GM04503 (cell line): ENCODE measurements around the gene ITPK1.
A peak's percentile ranks its signal among the peaks of the same experiment; 100 is the strongest.

Experiments
- DNase-seq: peaks from one replicate; pipeline ENCODE4 v3.0.0-alpha.2; 2012; ENCODE audit warnings: low read depth

ITPK1 gene

GRCh38 chr14:93044556-93044955 lies 71.2 kb downstream of the ITPK1 start:
- no peak for DNase-seq

- no peak for DNase-seq
Observed at GRCh38 chr14:93044121-93044520, 71.6 kb downstream of the ITPK1 start.

DNA sequence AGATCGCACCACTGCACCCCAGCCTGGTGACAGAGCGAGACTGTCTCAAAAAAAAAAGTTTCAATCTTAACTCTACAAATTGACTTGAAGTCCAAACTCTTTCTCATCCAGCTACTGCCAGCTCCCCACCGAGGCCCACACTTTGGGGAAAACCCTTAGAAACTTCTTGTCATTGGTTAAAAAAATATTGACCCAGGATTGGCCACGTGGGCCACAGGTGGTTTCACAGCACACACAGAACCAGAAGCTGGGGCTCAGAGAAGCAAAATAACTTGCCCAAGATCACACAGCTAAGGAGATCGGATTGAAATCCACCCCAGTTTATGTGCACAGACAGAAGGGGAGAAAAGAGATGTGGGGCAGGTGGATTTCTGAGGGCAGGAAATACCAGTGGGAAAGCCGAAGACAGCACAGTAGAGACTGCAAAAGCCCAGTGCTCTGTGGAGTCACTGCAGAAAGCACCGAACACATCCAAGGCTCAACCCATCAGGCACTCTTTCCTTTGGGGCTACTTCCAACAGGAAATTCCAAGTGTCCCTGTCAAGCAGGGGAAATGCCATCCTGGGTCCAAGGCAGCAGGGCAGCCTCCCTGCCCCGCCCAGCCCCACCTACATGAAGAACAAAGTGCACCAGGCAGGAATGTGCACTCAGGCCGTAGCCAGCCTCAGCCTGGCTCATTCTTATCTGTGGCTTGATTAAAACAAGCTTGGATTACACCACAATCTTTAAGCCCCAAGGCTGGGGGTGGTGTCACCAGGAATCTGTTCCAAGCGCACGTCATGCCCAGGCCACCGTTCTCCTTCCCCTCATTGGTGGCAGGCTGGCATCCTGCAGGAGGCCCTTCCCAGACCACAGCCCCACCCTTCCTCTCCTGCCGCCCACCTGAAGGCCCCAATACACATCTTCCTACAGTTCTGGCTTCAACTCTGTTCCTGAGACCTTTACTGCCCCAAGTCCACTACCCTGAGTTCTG lies 72.5 kb downstream of the ITPK1 start:
- peak; percentile 61 for DNase-seq

DNA sequence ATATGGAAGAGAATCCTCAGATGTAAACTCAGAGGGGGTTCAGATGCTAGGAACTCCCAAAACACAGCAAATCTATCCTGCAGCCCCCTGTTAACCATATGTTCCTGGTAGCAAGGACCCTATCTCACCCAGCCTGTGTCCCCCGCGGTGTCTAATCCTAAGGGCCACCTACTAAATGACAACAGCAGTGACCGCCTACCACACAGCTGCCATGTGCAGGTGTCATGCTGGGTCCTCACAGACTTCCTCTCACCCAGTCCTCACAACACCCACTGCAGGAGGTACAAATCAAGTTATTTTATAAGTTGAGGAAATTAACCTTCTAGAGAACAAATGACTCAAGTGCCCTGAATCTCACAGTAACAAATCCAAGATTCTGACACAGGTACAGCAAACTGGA lies 73.9 kb downstream of the ITPK1 start:
- DNase-seq, result no peak

- DNase-seq, result no peak
Observed at GRCh38 chr14:93040982-93041381, 74.7 kb downstream of the ITPK1 start.

DNA sequence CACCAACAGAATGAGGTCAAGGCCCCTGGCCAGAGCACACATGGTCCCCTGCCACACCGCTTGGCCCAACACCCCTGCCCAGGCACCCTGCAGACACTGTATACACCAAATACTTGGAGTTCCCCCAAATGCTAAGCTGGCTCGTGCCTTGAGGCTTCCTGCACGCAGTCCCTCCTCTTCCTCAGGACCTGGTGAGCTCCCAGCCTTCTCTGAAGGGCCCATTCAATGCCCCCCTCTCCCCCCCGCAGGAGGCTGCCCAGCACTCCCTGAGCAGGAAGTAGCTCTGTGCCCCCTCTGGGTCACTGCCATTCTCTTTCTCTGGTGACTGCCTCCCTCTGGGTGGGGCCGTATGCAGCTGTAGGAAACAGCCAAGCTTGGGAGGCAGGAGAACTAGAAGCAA lies 75.3 kb downstream of the ITPK1 start:
- DNase-seq, result no peak

- DNase-seq, result no peak
Observed at GRCh38 chr14:93039649-93040315, 75.9 kb downstream of the ITPK1 start.

DNA sequence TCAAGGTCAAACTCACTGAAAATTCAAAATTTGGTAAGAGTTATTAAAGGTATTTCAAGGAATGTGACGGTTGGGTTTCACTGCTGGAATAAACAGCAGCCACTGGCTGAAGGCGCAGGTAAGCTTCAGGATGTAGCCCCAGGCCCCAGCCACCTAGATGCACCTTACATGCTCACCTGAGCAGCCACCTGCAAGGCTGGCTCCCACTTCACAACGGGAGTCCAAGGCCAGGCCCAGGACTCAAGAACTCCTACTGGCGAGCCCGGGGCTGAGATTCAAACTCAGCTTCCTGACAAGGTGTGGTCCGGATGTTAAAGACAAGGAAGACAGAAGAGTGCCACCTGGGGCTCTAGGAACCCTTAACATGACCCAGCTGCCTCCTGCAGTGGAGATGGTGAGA lies 78.4 kb downstream of the ITPK1 start:
- no peak for DNase-seq

GRCh38 chr14:93036652-93037345 lies 78.9 kb downstream of the ITPK1 start:
- DNase-seq, result no peak

- no peak for DNase-seq
Observed at GRCh38 chr14:93035917-93036651, 79.6 kb downstream of the ITPK1 start.

DNA sequence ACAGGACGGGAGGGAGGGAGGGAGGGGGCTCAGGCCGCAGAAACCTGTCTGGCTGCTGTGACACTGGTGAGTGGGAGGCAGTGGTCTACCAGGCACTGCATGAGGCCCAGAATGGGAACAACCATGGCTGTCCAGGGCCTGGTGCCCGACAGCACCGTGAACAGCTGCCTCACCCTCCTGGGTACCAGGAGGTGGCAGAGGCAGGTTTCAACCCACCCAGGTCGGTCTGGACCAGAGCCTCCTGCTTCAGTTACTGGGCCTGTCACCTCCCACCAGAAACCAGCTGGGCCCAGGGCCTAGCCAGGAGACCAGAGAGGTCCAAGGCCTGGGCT lies 80.2 kb downstream of the ITPK1 start:
- no peak for DNase-seq

- DNase-seq, result no peak
Observed at GRCh38 chr14:93034671-93034994, 81.1 kb downstream of the ITPK1 start.

- DNase-seq, result no peak
Observed at GRCh38 chr14:93033983-93034670, 81.6 kb downstream of the ITPK1 start.

DNA sequence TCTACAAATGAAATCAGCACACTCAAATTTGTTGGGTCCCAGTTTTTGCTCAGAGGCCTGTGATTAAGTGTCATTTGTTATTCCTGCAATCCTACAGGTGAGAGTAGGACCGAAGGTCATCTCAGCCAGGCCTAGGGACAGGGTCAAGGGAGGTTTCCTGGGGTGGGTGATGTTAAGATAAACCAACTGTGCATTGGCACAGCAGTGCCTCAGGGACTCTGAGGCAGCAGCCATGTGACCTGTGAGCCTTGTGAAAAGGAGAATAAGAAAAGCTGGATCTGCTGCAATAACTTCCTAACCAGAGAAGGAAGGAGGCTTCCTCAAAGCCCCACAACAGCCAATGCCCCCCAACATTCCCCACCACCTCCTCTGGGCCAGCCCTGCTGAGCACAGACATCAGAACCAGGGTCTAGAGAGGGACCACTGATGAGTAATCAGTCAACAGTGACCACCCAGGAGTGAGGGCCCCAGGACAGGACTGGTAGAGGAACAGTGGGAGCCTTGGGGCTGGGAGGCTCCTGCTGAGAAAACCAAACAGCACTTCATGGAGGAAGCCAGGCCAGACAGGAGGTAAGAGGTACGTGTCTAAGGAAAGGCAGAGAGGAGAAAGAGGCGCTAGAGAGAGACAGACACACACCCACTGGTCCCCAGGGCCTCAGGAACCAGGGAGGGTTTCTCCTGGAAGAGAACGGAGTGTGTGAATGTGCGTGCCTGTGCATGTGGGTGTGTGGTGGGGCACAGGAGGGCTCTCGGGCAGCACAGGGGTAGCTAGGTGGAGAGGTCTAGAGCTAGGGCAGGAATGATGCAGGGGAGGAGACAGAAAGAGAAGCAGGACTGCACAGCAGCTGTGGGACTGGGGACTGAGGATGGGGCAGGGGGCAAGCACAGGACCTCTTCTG lies 82.4 kb downstream of the ITPK1 start:
- DNase-seq, result no peak

DNA sequence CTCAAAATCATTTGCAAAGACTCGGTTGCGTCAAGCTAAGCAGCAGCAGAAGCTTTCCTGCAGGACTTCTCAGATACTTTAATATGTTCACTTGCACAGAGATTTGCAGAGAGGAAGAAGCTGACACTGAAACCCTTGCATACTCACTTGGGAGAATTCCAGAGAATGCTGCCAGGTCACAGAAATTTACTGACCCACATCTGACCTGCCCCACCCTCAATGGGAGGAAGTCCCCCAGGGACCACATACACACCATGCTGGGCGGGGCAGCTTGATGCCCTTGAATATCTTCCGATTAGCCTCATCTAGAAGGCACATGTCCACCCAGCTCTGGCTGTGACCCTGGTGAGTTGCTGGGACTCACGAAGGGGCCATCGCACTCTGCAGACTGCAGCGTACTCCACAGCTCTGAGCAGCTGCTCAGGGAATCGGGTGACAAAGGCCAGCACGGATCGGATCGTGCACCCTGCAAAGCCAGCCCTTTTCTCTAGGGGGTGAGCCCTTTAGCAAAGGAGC lies 83.2 kb downstream of the ITPK1 start:
- DNase-seq, result no peak

- DNase-seq, result no peak
Observed at GRCh38 chr14:93031505-93032315, 84.0 kb downstream of the ITPK1 start.

- no peak for DNase-seq
Observed at GRCh38 chr14:93030761-93031160, 85.0 kb downstream of the ITPK1 start.

DNA sequence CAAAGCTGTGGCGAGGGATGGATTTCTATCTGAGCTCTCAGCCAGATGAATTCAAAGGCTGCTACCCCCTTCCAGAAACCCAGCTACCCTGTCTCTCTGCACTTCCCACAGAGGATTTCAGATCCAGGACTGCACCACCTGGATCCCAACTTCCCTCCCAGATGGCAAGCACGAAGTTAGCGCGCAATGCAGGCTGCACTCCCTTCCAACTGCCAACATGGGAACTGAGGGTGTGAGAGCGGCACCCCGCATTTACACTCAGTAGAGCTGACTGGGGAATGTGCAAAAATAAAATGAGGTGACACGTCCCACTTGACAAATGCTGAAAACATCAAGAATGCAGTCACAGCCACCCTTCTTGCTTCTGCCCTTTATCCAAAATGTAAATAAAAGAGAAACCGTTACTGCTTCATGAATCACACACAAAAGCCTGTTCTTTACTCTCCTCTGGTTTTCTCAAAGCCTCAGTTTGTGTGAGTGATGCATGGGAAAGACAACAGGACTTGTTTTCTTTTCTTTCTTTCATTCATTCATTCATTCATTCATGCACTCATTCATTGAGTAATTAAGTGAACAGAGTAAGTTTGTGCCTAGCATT lies 85.7 kb downstream of the ITPK1 start:
- DNase-seq, result no peak

DNA sequence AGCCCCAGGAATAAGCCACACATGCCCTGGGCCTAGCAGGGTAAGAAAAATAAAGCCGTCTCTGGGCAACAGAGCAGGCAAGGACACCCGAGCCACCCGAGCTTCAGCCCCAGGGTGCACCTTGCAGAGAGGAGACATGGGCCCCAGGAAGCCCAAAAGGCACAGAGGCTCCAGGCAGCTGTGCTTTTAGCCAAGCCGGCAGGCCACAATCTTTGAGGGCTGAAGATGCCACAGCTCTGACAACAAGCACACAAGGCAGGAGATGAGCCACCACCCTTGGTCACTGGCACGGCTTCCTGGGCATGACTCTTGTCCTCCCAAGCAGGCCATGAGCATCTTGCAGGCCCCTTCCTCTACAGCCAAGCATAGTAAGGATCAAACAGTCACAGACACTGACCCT lies 86.3 kb downstream of the ITPK1 start:
- no peak for DNase-seq
